Calu3 (cell line): ENCODE results near the gene TTLL13. TPM values are rescaled to one million over a fixed set of nuclear protein-coding genes. Genes with fewer than 3 reads are reported as not detected.
"Not testable (repeated sequence)": the region's sequence is repeated elsewhere in the genome, so short reads cannot be mapped to it uniquely, and the experiment has no call there.

ENCODE experiments used
- BruUV-seq: library from RNA; stranded (reverse); fragments of 400-500 nt; replicated peaks from 2 replicates; lab custom pipeline; 2021; lab: Mats Ljungman, UMichigan
- CTCF ChIA-PET: fragments of 300-600 bp; sonication (Branson Sonifier 250); formaldehyde crosslinking; loops from one replicate; lab custom pipeline; 2022; ENCODE audit warnings: antibody characterized with exemption; lab: Charles Lee
- DNase-seq: peaks from one replicate; pipeline ENCODE4 v3.0.0; 2022
- H3K27ac Mint-ChIP-seq: one replicate; pipeline ENCODE4 v1.8.0; 2022; ENCODE audit warnings: mixed read lengths; ENCODE audit not compliant: unreplicated experiment
- H3K27me3 Mint-ChIP-seq: one replicate; pipeline ENCODE4 v1.8.0; 2022; ENCODE audit warnings: mixed read lengths; ENCODE audit not compliant: unreplicated experiment
- H3K36me3 Mint-ChIP-seq: one replicate; pipeline ENCODE4 v1.8.0; 2022; ENCODE audit warnings: mild to moderate bottlenecking, moderate library complexity, mixed read lengths; ENCODE audit not compliant: insufficient read depth, unreplicated experiment
- H3K4me1 Mint-ChIP-seq: one replicate; pipeline ENCODE4 v1.8.0; 2022; ENCODE audit warnings: mild to moderate bottlenecking, low read depth, mixed read lengths; ENCODE audit not compliant: unreplicated experiment
- H3K4me3 Mint-ChIP-seq: one replicate; pipeline ENCODE4 v1.8.0; 2022; ENCODE audit warnings: mild to moderate bottlenecking, low read depth, moderate library complexity, mixed read lengths; ENCODE audit not compliant: unreplicated experiment
- H3K9me3 Mint-ChIP-seq: one replicate; pipeline ENCODE4 v1.8.0; 2022; ENCODE audit warnings: low read depth, mixed read lengths; ENCODE audit not compliant: unreplicated experiment
- intact Hi-C: fragments of 100-400 bp; cut with micrococcal nuclease; formaldehyde crosslinking; loops from one replicate; pipeline ENCODE4 v1.10.0; 2022; ENCODE audit not compliant: unreplicated experiment
- total RNA-seq: library from RNA; stranded (reverse); gene quantifications from 2 replicates; pipeline ENCODE4 v1.2.3, GENCODE V29; 2022
- TF ChIP-seq, protein P1 (sequence below): fragments of 200-600 bp; IDR thresholded peaks from one replicate; pipeline ENCODE4 v1.8.0; 2022; ENCODE audit warnings: antibody characterized with exemption; ENCODE audit not compliant: unreplicated experiment

TTLL13 gene
- total RNA-seq, 1 experiment from 2014 or later, result 0.71 TPM

DNA sequence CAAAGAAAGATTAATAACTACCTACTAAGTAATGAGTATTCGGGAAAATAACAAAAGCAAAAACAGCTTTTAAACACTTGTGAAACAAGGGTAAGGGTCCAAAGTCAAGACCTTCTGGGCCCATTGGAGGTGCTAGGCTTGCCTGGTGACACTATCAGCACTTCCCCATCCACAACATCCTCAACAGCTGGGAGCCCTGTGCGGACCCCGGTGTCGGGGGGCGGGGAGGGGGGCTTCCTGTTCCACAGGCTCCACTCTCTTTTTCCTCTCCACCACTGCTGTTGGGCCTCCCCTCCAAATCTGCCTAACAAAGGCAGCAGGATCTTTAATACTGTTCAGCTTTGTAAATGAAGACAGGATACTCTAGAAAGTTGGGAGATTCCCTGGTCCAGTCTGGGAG, 37.7 kb downstream of the TTLL13 start:
- Mint-ChIP-seq H3K27ac (no peak overlapping the region), H3K4me1 (no peaks in the 10 kb centered on the region), H3K36me3 (no peaks in the 10 kb centered on the region), H3K9me3 (no peaks in the 10 kb centered on the region), H3K27me3 (no peaks in the 10 kb centered on the region), H3K4me3 (no peak overlapping the region)
- BruUV-seq, result no TSS peak
- TF ChIP-seq, protein P1, sequence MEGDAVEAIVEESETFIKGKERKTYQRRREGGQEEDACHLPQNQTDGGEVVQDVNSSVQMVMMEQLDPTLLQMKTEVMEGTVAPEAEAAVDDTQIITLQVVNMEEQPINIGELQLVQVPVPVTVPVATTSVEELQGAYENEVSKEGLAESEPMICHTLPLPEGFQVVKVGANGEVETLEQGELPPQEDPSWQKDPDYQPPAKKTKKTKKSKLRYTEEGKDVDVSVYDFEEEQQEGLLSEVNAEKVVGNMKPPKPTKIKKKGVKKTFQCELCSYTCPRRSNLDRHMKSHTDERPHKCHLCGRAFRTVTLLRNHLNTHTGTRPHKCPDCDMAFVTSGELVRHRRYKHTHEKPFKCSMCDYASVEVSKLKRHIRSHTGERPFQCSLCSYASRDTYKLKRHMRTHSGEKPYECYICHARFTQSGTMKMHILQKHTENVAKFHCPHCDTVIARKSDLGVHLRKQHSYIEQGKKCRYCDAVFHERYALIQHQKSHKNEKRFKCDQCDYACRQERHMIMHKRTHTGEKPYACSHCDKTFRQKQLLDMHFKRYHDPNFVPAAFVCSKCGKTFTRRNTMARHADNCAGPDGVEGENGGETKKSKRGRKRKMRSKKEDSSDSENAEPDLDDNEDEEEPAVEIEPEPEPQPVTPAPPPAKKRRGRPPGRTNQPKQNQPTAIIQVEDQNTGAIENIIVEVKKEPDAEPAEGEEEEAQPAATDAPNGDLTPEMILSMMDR, result no peak
- intact Hi-C loops, result no loop called here
- CTCF ChIA-PET, result interaction anchor here (0.7 kb wide), 2 partner anchors 19 to 400 kb away, joined by 3 to 4 read pairs; no protein-coding TSS in a partner anchor
- DNase-seq, result no peak

DNA sequence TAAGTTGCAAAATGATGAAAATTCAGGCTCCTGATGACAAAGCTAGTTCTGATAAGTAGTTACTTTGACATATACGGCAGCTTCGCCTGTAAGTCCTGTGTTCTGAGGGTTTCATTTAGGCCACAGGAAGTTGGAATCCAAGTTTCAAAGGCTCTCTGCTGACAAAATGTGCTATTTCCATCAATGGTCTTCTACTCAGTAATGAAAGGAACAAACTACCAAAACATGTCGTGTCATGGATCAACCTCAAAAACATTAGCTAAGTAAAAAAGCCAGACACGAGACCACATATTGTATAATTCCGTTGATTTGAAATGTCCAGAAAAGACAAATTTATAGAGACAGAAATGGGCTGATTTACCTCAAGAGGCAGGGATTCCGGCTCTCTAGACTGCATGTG, 38.6 kb downstream of the TTLL13 start:
- BruUV-seq, result no TSS peak
- Mint-ChIP-seq H3K9me3 (no peaks in the 10 kb centered on the region), H3K4me1 (no peaks in the 10 kb centered on the region), H3K36me3 (peaks cover 1% of the 10 kb centered on the region), H3K4me3 (no peak overlapping the region), H3K27me3 (no peaks in the 10 kb centered on the region), H3K27ac (no peak overlapping the region)
- TF ChIP-seq, protein P1, result no peak
- DNase-seq, result no peak
- CTCF ChIA-PET, result interaction anchor here (0.6 to 0.7 kb wide), 3 partner anchors 20 to 401 kb away, joined by 3 to 4 read pairs (median 4); no protein-coding TSS in a partner anchor
- intact Hi-C loops, result no loop called here

DNA sequence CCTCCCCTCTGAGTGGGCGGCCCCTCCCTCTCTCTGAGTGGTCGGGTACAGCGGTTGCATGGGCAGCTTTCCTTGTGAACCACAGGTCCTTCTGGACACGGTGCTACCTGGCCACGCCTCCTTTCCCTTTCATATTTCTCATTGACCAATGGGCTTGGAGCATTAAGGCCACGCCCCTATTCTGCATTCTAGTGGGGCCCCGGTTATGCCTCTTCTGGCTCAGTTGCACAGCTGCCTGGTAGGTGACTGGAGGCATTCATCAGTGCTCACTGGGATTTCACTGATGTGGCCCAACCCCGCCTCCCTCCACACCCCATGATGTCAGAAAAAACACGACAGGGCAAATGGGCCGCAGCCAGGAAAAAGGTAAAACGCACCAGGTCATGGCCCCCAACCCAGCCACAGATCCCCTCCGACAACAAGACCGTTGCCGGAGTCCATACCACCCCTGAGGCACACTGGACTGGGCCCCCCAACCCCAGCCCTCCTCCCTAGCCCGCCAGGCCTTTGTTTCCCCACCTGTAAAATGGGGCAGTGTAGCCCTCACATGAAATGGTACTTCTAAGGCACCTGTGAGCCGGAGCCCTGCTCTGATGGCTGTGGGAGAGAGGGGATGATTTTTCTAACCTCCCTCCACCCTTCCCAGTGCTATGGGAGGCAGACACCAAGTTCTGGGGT, 42.5 kb downstream of the TTLL13 start:
- H3K27ac Mint-ChIP-seq, result no peak overlapping the region
- no TSS peak for BruUV-seq
- TF ChIP-seq, protein P1, result no peak
- no peaks in the 10 kb centered on the region for H3K9me3 Mint-ChIP-seq
- intact Hi-C loops, result loop anchor here (2.0 to 5.0 kb wide), 2 partner anchors 187 to 595 kb away; no protein-coding TSS in a partner anchor
- peaks cover 4% of the 10 kb centered on the region for H3K36me3 Mint-ChIP-seq
- CTCF ChIA-PET, result interaction anchor here (0.5 to 0.9 kb wide), 2 partner anchors 149 to 221 kb away, joined by 4 read pairs; no protein-coding TSS in a partner anchor
- H3K27me3 Mint-ChIP-seq, result no peaks in the 10 kb centered on the region
- no peak overlapping the region for H3K4me3 Mint-ChIP-seq
- peak; percentile 59 for DNase-seq
- H3K4me1 Mint-ChIP-seq, result peaks cover 11% of the 10 kb centered on the region

DNA sequence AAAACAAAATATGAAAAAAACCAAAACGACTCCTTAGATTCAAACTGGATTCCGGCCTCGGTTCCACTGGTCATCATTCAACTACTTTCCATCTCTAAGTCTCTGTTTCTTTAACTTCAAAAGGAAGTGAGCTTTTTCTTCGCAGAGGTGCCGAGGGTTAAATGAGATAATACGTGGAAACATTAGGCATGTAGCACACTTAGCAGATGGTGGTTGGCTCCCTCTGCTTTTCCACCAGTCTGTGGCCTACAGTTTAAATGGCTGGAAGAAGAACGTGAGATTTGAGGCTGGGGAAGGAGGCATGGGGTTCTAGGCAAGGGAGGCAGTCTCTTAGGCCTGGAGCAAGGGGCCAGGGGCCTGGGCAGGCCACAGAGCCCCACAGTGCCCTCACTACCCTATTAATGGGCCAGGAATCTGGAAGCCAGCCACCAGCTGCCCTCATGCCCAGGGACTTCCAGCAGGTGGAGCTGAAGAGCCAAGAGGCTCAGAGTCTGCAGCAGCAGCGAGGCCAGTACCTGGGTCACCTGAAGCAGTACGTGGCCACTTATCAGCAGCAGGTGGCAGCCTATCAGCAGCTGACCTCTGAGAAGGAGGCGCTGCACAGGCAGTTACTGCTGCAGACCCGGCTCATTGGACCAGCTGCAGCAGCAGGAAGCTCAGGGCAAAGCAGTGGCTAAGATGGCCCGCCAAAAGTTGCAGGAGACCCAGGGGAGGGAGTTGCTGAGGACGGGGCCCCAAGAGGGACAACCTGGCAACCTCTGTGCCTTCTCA, 43.9 kb downstream of the TTLL13 start:
- not testable (repeated sequence) for H3K36me3 Mint-ChIP-seq, H3K9me3 Mint-ChIP-seq, H3K27me3 Mint-ChIP-seq, H3K27ac Mint-ChIP-seq, BruUV-seq
- CTCF ChIA-PET, result interaction anchor here (0.6 to 2.8 kb wide), 26 partner anchors 10 to 979 kb away, joined by 3 to 17 read pairs (median 4); partner anchors contain the start of genes CIB1, GDPGP1, HDDC3 and IQGAP1
- peak; percentile 97 for DNase-seq
- Mint-ChIP-seq H3K4me1 (peaks cover 11% of the 10 kb centered on the region), H3K4me3 (peak overlapping the region; percentile 17)
- intact Hi-C loops, result loop anchor here (1.0 to 5.0 kb wide), 3 partner anchors 186 to 594 kb away; no protein-coding TSS in a partner anchor
- TF ChIP-seq, protein P1, result peak; percentile 81
